GM12878 (cell line): ENCODE measurements around the gene SLC38A2. TPM values are rescaled to one million over a fixed set of nuclear protein-coding genes. Genes with fewer than 3 reads are reported as not detected.
A peak's percentile ranks its signal among the peaks of the same experiment; 100 is the strongest.

ENCODE experiments used
- ASH2L ChIP-seq: fragments of 300-600, 200-600 bp; sonication (generic); IDR thresholded peaks from 2 replicates; pipeline ENCODE4 v1.6.1; 2017; ENCODE audit warnings: low read depth, mild to moderate bottlenecking, borderline replicate concordance
- ATF7 ChIP-seq: fragments of 450-650 bp; IDR thresholded peaks from 2 replicates; pipeline ENCODE4 v1.6.1; 2016; ENCODE audit warnings: low read depth, mild to moderate bottlenecking
- EZH2 ChIP-seq: IDR thresholded peaks from 2 replicates; pipeline ENCODE4 v1.6.1; 2012; ENCODE audit warnings: low read depth, mild to moderate bottlenecking, control low read depth, inconsistent platforms, low read length, borderline replicate concordance; ENCODE audit not compliant: control insufficient read depth
- FOXM1 ChIP-seq: IDR thresholded peaks from 2 replicates; pipeline ENCODE4 v1.6.1; 2012; ENCODE audit warnings: low read depth, mild to moderate bottlenecking, inconsistent platforms, low read length, moderate library complexity
- HDAC2 ChIP-seq: fragments of 200-600 bp; sonication (generic); IDR thresholded peaks from 2 replicates; pipeline ENCODE4 v1.6.1; 2017
- HDAC6 ChIP-seq: fragments of 200-600 bp; sonication (generic); IDR thresholded peaks from one replicate; pipeline ENCODE4 v1.8.0; 2017; ENCODE audit warnings: antibody characterized with exemption; ENCODE audit not compliant: unreplicated experiment
- MEF2B ChIP-seq: fragments of 450-650 bp; IDR thresholded peaks from 2 replicates; pipeline ENCODE4 v1.6.1; 2018; ENCODE audit warnings: mild to moderate bottlenecking, moderate library complexity; ENCODE audit not compliant: partially characterized antibody, poor library complexity, severe bottlenecking
- NFIC ChIP-seq: IDR thresholded peaks from 2 replicates; pipeline ENCODE4 v1.6.1; 2012; ENCODE audit warnings: low read depth, mild to moderate bottlenecking, inconsistent platforms, low read length, moderate library complexity
- NFXL1 ChIP-seq: fragments of 450-650 bp; IDR thresholded peaks from 2 replicates; pipeline ENCODE4 v1.6.1; 2017; ENCODE audit warnings: antibody characterized with exemption, mild to moderate bottlenecking, borderline replicate concordance
- NFYA ChIP-seq: IDR thresholded peaks from 2 replicates; pipeline ENCODE4 v1.6.1; 2011; ENCODE audit warnings: low read depth, mild to moderate bottlenecking, low read length, improper control_type of control experiment, borderline replicate concordance
- NR2C2 ChIP-seq: IDR thresholded peaks from 2 replicates; pipeline ENCODE4 v1.6.1; 2011; ENCODE audit warnings: borderline replicate concordance, low read depth; ENCODE audit not compliant: control insufficient read depth, insufficient read length
- PML ChIP-seq: IDR thresholded peaks from 2 replicates; pipeline ENCODE4 v1.6.1; 2012; ENCODE audit warnings: low read length, inconsistent platforms
- RB1 ChIP-seq: fragments of 450-650 bp; formaldehyde crosslinking; IDR thresholded peaks from 2 replicates; pipeline ENCODE4 v1.6.1; 2017; ENCODE audit warnings: mild to moderate bottlenecking, borderline replicate concordance
- RBBP5 ChIP-seq: fragments of 200-600 bp; sonication (generic); conservative IDR thresholded peaks from 2 replicates; pipeline ENCODE4 v1.6.1; 2016
- RFX5 ChIP-seq: IDR thresholded peaks from 2 replicates; pipeline ENCODE4 v1.6.1; 2011; ENCODE audit warnings: low read depth, low read length, improper control_type of control experiment
- SIX5 ChIP-seq: IDR thresholded peaks from 2 replicates; pipeline ENCODE4 v1.6.1; 2011; ENCODE audit warnings: mild to moderate bottlenecking, low read depth, low read length, moderate library complexity; ENCODE audit not compliant: severe bottlenecking
- SUPT20H ChIP-seq: IDR thresholded peaks from 2 replicates; pipeline ENCODE4 v1.6.1; 2011; ENCODE audit warnings: low read depth, mild to moderate bottlenecking, low read length, moderate library complexity, borderline replicate concordance; ENCODE audit not compliant: control insufficient read depth
- TAF1 ChIP-seq: IDR thresholded peaks from 2 replicates; pipeline ENCODE4 v1.6.1; 2011; ENCODE audit warnings: mild to moderate bottlenecking, low read depth, low read length, borderline replicate concordance
- TBL1XR1 ChIP-seq: IDR thresholded peaks from 2 replicates; pipeline ENCODE4 v1.6.1; 2012; ENCODE audit warnings: low read depth, low read length, improper control_type of control experiment
- YBX1 ChIP-seq: fragments of 450-650 bp; IDR thresholded peaks from 2 replicates; pipeline ENCODE4 v1.6.1; 2016; ENCODE audit warnings: antibody characterized with exemption
- ZNF24 ChIP-seq: fragments of 450-650 bp; IDR thresholded peaks from 2 replicates; pipeline ENCODE4 v1.6.1; 2017; ENCODE audit warnings: antibody characterized with exemption, mild to moderate bottlenecking
- polyA plus RNA-seq, 11 experiments: library from polyadenylated mRNA; depleted of rRNA in 4 of 11; unstranded in 6 of 11; stranded (reverse) in 5 of 11; fragments of >200 nt; fragmentation: Nextera tagmentation in 4 of 11; fragmentation: Illumina TruSeq in 1 of 11; extraction: Ambion mirVana in 4 of 11; extraction: Trizol in 1 of 11; gene quantifications; 1 replicate in 1 of 11; 2 replicates in 10 of 11; pipeline versions ENCODE4 v1.2.1 to v1.2.3, GENCODE V29; 2011 to 2016; ENCODE audit warnings: inconsistent platforms in 2 of 11, missing spikeins in 2 of 11, low read depth in 1 of 11
- total RNA-seq, 4 experiments: library from RNA; depleted of rRNA in 3 of 4; stranded (reverse); fragments of >200 nt in 3 of 4; fragmentation: Illumina TruSeq in 1 of 4; extraction: Trizol in 1 of 4; gene quantifications; 2 replicates each; pipeline versions ENCODE4 v1.2.1 to v1.2.3, GENCODE V29; 2013 to 2021
- TF ChIP-seq, protein P1 (sequence below): IDR thresholded peaks from 2 replicates; pipeline ENCODE4 v1.6.1; 2011; ENCODE audit warnings: low read depth, low read length, improper control_type of control experiment, borderline replicate concordance
- TF ChIP-seq, protein P2 (sequence below): fragments of 450-650 bp; IDR thresholded peaks from 2 replicates; pipeline ENCODE4 v1.6.1; 2017; ENCODE audit warnings: low read depth, mild to moderate bottlenecking, moderate library complexity
- TF ChIP-seq, protein P3 (sequence below): IDR thresholded peaks from 2 replicates; pipeline ENCODE4 v1.6.1; 2012; ENCODE audit warnings: low read length, inconsistent platforms

SLC38A2 gene
- total and polyA plus RNA-seq, 10 of the 15 experiments (the other 5 are each of a cell fraction or from before 2014, with no cell fraction given), result 36.2 to 118 (median 79.8) TPM

DNA sequence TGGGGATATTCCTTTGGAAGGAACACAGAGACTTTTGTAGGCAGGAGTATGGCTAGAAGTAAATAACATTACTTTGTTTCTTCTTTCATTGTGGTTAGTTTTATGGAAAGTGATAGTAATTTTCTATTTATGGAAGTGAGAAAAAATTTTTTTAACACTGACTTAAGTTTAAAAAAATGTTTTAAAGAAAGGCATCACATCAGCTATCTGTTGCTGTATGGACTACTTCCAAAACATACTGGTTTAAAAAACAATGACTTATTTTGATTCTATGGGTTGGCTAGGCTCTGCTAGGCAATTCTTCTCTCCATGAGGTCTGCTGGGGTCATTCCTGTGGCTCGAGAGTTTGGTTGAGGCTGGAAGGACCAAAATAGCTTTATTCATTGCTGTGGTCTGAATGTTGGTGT is 31.7 kb upstream of the SLC38A2 start (continued):
- TF ChIP-seq, protein P1, sequence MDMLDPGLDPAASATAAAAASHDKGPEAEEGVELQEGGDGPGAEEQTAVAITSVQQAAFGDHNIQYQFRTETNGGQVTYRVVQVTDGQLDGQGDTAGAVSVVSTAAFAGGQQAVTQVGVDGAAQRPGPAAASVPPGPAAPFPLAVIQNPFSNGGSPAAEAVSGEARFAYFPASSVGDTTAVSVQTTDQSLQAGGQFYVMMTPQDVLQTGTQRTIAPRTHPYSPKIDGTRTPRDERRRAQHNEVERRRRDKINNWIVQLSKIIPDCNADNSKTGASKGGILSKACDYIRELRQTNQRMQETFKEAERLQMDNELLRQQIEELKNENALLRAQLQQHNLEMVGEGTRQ, result no peak
- TF ChIP-seq FOXM1 (no peak), ATF7 (peak; percentile 68), PML (no peak), TAF1 (no peak), YBX1 (no peak), ZNF24 (no peak), RFX5 (no peak), SIX5 (no peak), EZH2 (no peak), TBL1XR1 (no peak), HDAC6 (no peak), NFYA (no peak), HDAC2 (no peak), RB1 (no peak), NFIC (peak; percentile 59; the same call in 1 of the 2 replicates), SUPT20H (no peak), NFXL1 (no peak), RBBP5 (no peak), MEF2B (peak; percentile 84), ASH2L (no peak), NR2C2 (no peak)
- TF ChIP-seq, protein P2, sequence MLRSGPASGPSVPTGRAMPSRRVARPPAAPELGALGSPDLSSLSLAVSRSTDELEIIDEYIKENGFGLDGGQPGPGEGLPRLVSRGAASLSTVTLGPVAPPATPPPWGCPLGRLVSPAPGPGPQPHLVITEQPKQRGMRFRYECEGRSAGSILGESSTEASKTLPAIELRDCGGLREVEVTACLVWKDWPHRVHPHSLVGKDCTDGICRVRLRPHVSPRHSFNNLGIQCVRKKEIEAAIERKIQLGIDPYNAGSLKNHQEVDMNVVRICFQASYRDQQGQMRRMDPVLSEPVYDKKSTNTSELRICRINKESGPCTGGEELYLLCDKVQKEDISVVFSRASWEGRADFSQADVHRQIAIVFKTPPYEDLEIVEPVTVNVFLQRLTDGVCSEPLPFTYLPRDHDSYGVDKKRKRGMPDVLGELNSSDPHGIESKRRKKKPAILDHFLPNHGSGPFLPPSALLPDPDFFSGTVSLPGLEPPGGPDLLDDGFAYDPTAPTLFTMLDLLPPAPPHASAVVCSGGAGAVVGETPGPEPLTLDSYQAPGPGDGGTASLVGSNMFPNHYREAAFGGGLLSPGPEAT, result 0 out of 2 replicates have a peak, but pooled peaks have one; percentile 44
- TF ChIP-seq, protein P3, sequence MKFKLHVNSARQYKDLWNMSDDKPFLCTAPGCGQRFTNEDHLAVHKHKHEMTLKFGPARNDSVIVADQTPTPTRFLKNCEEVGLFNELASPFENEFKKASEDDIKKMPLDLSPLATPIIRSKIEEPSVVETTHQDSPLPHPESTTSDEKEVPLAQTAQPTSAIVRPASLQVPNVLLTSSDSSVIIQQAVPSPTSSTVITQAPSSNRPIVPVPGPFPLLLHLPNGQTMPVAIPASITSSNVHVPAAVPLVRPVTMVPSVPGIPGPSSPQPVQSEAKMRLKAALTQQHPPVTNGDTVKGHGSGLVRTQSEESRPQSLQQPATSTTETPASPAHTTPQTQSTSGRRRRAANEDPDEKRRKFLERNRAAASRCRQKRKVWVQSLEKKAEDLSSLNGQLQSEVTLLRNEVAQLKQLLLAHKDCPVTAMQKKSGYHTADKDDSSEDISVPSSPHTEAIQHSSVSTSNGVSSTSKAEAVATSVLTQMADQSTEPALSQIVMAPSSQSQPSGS, result 0 out of 2 replicates have a peak, but pooled peaks have one; percentile 45
- TF ChIP-seq, all 136 proteins: peak for 11
